DND-41 (cell line): ENCODE measurements around the gene AFF1.
A peak's percentile ranks its signal among the peaks of the same experiment; 100 is the strongest.

Experiments used
- ATAC-seq: fragments of 200-7000 bp; cut with Tn5 transposase; 3 replicates; pipeline ENCODE4 v1.9.1; 2021; ENCODE audit warnings: low read depth; ENCODE audit not compliant: insufficient read depth
- DNase-seq: peaks from one replicate; pipeline ENCODE4 v3.0.0-alpha.2; 2020
- H2AFZ ChIP-seq: 2 replicates; pipeline ENCODE4 v1.6.0; 2012; ENCODE audit warnings: low read depth, low read length
- H3K27ac ChIP-seq: 2 replicates; pipeline ENCODE4 v1.5.1; 2012; ENCODE audit warnings: low read length, inconsistent platforms
- H3K27me3 ChIP-seq: fragments of 200-600 bp; sonication (generic); 2 replicates; pipeline ENCODE4 v1.6.0; 2012; ENCODE audit warnings: low read length, mild to moderate bottlenecking, inconsistent platforms; ENCODE audit not compliant: insufficient read depth, poor library complexity
- H3K36me3 ChIP-seq: 2 replicates; pipeline ENCODE4 v1.5.1; 2012; ENCODE audit warnings: low read length, inconsistent platforms; ENCODE audit not compliant: insufficient read depth
- H3K4me1 ChIP-seq: 2 replicates; pipeline ENCODE4 v1.5.1; 2012; ENCODE audit warnings: mild to moderate bottlenecking, low read length; ENCODE audit not compliant: insufficient read depth
- H3K4me2 ChIP-seq: 2 replicates; pipeline ENCODE4 v1.6.0; 2012; ENCODE audit warnings: mild to moderate bottlenecking, moderate library complexity, low read length, inconsistent platforms; ENCODE audit not compliant: insufficient read depth
- H3K4me3 ChIP-seq, 2 experiments: fragments of 200-600 bp in 1 of 2; shearing (Covaris generic) in 1 of 2; 2 replicates each; pipeline ENCODE4 v1.5.1; 2012 to 2016; ENCODE audit warnings: inconsistent platforms in 2 of 2, low read length in 2 of 2, mild to moderate bottlenecking in 2 of 2, low read depth in 1 of 2, moderate library complexity in 1 of 2
- H3K79me2 ChIP-seq: 2 replicates; pipeline ENCODE4 v1.6.0; 2012; ENCODE audit warnings: low read length, inconsistent platforms; ENCODE audit not compliant: insufficient read depth
- H3K9ac ChIP-seq: 2 replicates; pipeline ENCODE4 v1.6.0; 2012; ENCODE audit warnings: low read depth, mild to moderate bottlenecking, inconsistent platforms, low read length, moderate library complexity
- H3K9me3 ChIP-seq: 2 replicates; pipeline ENCODE4 v1.5.1; 2012; ENCODE audit warnings: low read length, moderate library complexity, mild to moderate bottlenecking, inconsistent platforms; ENCODE audit not compliant: insufficient read depth, severe bottlenecking
- H4K20me1 ChIP-seq: 2 replicates; pipeline ENCODE4 v1.6.0; 2012; ENCODE audit warnings: low read length; ENCODE audit not compliant: insufficient read depth
- CTCF ChIP-seq: IDR thresholded peaks from 2 replicates; pipeline ENCODE4 v1.5.1; 2012; ENCODE audit warnings: borderline replicate concordance, low read length, moderate library complexity, mild to moderate bottlenecking; ENCODE audit not compliant: poor library complexity, severe bottlenecking; ENCODE audit errors: extremely low read depth
- EZH2 ChIP-seq: IDR thresholded peaks from 3 replicates; pipeline ENCODE4 v1.6.1; 2012; ENCODE audit warnings: borderline replicate concordance, low read depth, mild to moderate bottlenecking, moderate library complexity, low read length, inconsistent platforms; ENCODE audit not compliant: severe bottlenecking

The AFF1 gene

GRCh38 chr4:87090305-87090704 lies 155.5 kb downstream of the AFF1 start:
- H3K79me2 ChIP-seq: peaks cover 19% of the 10 kb centered on the region; the same call in 1 of the 2 replicates
- DNase-seq: no peak
- H3K4me1 ChIP-seq: no peaks in the 10 kb centered on the region
- H3K9ac ChIP-seq: no peak overlapping the region
- H3K36me3 ChIP-seq: peaks cover 75% of the 10 kb centered on the region
- H3K9me3 ChIP-seq: no peaks in the 10 kb centered on the region
- no peaks in the 10 kb centered on the region for H3K27me3 ChIP-seq
- H3K4me3 ChIP-seq: no peak overlapping the region
- TF ChIP-seq CTCF (no peak), EZH2 (no peak)
- peaks cover 9% of the 10 kb centered on the region for H4K20me1 ChIP-seq
- H3K4me2 ChIP-seq: no peak overlapping the region
- no peak overlapping the region for H3K27ac ChIP-seq
- H2AFZ ChIP-seq: no peak overlapping the region
- no peak for ATAC-seq

GRCh38 chr4:87092389-87093141 lies 157.8 kb downstream of the AFF1 start:
- H3K79me2 ChIP-seq: 0 out of 2 replicates have a peak, but pooled peaks cover 8% of the 10 kb centered on the region
- no peak overlapping the region for H3K9ac ChIP-seq
- 0 out of 2 replicates have a peak, but pooled peaks cover 4% of the 10 kb centered on the region for H4K20me1 ChIP-seq
- H2AFZ ChIP-seq: no peak overlapping the region
- H3K4me2 ChIP-seq: no peak overlapping the region
- peaks cover 61% of the 10 kb centered on the region for H3K36me3 ChIP-seq
- H3K4me1 ChIP-seq: no peaks in the 10 kb centered on the region
- no peak overlapping the region for H3K4me3 ChIP-seq
- no peak overlapping the region for H3K27ac ChIP-seq
- no peak for TF ChIP-seq EZH2
- TF ChIP-seq CTCF: no peak
- DNase-seq (no peak), ATAC-seq (no peak)
- H3K27me3 ChIP-seq: no peaks in the 10 kb centered on the region
- H3K9me3 ChIP-seq: no peaks in the 10 kb centered on the region

- Histone ChIP-seq H3K4me1 (no peaks in the 10 kb centered on the region), H2AFZ (no peak overlapping the region), H3K4me3 (no peak overlapping the region), H4K20me1 (0 out of 2 replicates have a peak, but pooled peaks cover 4% of the 10 kb centered on the region), H3K27ac (no peak overlapping the region), H3K36me3 (peaks cover 69% of the 10 kb centered on the region), H3K27me3 (no peaks in the 10 kb centered on the region), H3K79me2 (0 out of 2 replicates have a peak, but pooled peaks cover 8% of the 10 kb centered on the region), H3K4me2 (no peak overlapping the region), H3K9me3 (no peaks in the 10 kb centered on the region), H3K9ac (no peak overlapping the region)
- peak; percentile 54 for DNase-seq
- ATAC-seq: peak; percentile 90
- TF ChIP-seq EZH2 (no peak), CTCF (peak; percentile 80)
Measured at GRCh38 chr4:87093443-87094123, 158.8 kb downstream of the AFF1 start.
